SIG-M5 (cell line): ENCODE results near the gene PFDN2.

Experiments
- DNase-seq: peaks from one replicate; lab custom pipeline; 2025; lab: John Stamatoyannopoulos, UW

The PFDN2 gene

GRCh38 chr1:161051219-161051618 lies 66.6 kb downstream of the PFDN2 start:
- DNase-seq = no peak
